OCI-LY7 (cell line): ENCODE results near the gene BIK. TPM values are rescaled to one million over a fixed set of nuclear protein-coding genes. Genes with fewer than 3 reads are reported as not detected.
A peak's percentile ranks its signal among the peaks of the same experiment; 100 is the strongest.

ENCODE experiments used
- BruUV-seq: library from RNA; stranded (reverse); fragments of 400-500 nt; replicated peaks from 2 replicates; lab custom pipeline; 2021; lab: Mats Ljungman, UMichigan
- CTCF ChIA-PET: fragments of 300-600 bp; sonication (Branson Sonifier 250); formaldehyde crosslinking; loops from one replicate; lab custom pipeline; 2022; ENCODE audit warnings: antibody characterized with exemption; ENCODE audit not compliant: unreplicated experiment; lab: Charles Lee
- POLR2A ChIA-PET: fragments of 300-600 bp; sonication (Branson Sonifier 250); formaldehyde crosslinking; loops from one replicate; lab custom pipeline; 2022; ENCODE audit warnings: antibody characterized with exemption; lab: Charles Lee
- DNase-seq: peaks from one replicate; pipeline ENCODE4 v3.0.0-alpha.2; 2015; ENCODE audit warnings: low spot score
- H2AFZ ChIP-seq: fragments of 200-600 bp; sonication (generic), shearing (Covaris generic); 2 replicates; pipeline ENCODE4 v1.6.1; 2014; ENCODE audit warnings: mild to moderate bottlenecking, antibody characterized with exemption, low read length, moderate library complexity
- H3K27ac ChIP-seq: fragments of 200-600 bp; sonication (generic); 2 replicates; pipeline ENCODE4 v1.5.1; 2014; ENCODE audit warnings: mixed run types, low read depth, mild to moderate bottlenecking, moderate library complexity, low read length, inconsistent platforms; ENCODE audit not compliant: poor library complexity, severe bottlenecking
- H3K36me3 ChIP-seq: fragments of 200-600 bp; sonication (generic); 2 replicates; pipeline ENCODE4 v1.6.1; 2014; ENCODE audit warnings: mild to moderate bottlenecking, antibody characterized with exemption, low read length, moderate library complexity, mixed read lengths; ENCODE audit not compliant: insufficient read depth
- H3K4me1 ChIP-seq: fragments of 200-600 bp; sonication (generic); 2 replicates; pipeline ENCODE4 v1.5.1; 2014; ENCODE audit warnings: mild to moderate bottlenecking, low read length; ENCODE audit not compliant: insufficient read depth, poor library complexity, severe bottlenecking
- H3K4me2 ChIP-seq: fragments of 200-600 bp; sonication (generic); 2 replicates; pipeline ENCODE4 v1.6.1; 2014; ENCODE audit warnings: mild to moderate bottlenecking, low read length
- H3K4me3 ChIP-seq: fragments of 200-600 bp; sonication (generic); 2 replicates; pipeline ENCODE4 v1.5.1; 2014; ENCODE audit warnings: mild to moderate bottlenecking, low read depth, low read length; ENCODE audit not compliant: poor library complexity, severe bottlenecking
- H3K79me2 ChIP-seq: fragments of 200-600 bp; sonication (generic); 2 replicates; pipeline ENCODE4 v1.6.1; 2016; ENCODE audit warnings: low read depth, mild to moderate bottlenecking, low read length, moderate library complexity, mixed read lengths; ENCODE audit not compliant: insufficient read depth
- H3K9me2 ChIP-seq: fragments of 200-600 bp; sonication (generic); 2 replicates; pipeline ENCODE4 v1.6.1; 2016; ENCODE audit warnings: mild to moderate bottlenecking, low read length, mixed read lengths; ENCODE audit not compliant: insufficient read depth
- H3K9me3 ChIP-seq: fragments of 200-600 bp; sonication (generic); 2 replicates; pipeline ENCODE4 v1.6.1; 2014; ENCODE audit warnings: mild to moderate bottlenecking, mixed run types, low read length, mixed read lengths
- H4K20me1 ChIP-seq: fragments of 200-600 bp; sonication (generic); 2 replicates; pipeline ENCODE4 v1.6.1; 2014; ENCODE audit warnings: mild to moderate bottlenecking, antibody characterized with exemption, low read length, moderate library complexity, mixed read lengths; ENCODE audit not compliant: insufficient read depth
- CTCF ChIP-seq: fragments of 200-600 bp; sonication (generic); conservative IDR thresholded peaks from 2 replicates; pipeline ENCODE4 v1.5.1; 2014; ENCODE audit warnings: mild to moderate bottlenecking, antibody characterized with exemption, low read length, moderate library complexity, mixed read lengths
- EZH2phosphoT487 ChIP-seq: fragments of 200-600 bp; sonication (generic); IDR thresholded peaks from 2 replicates; pipeline ENCODE4 v1.6.1; 2018; ENCODE audit warnings: low read depth, borderline replicate concordance, mild to moderate bottlenecking, mixed run types, antibody characterized with exemption, low read length, moderate library complexity, mixed read lengths
- intact Hi-C: fragments of 100-400 bp; cut with micrococcal nuclease; formaldehyde crosslinking; loops from one replicate; pipeline ENCODE4 v1.10.0; 2022; ENCODE audit not compliant: unreplicated experiment
- total RNA-seq, 2 experiments: library from RNA; depleted of rRNA in 1 of 2; stranded (reverse); fragments of >200 nt in 1 of 2; shearing (Covaris generic) in 1 of 2; gene quantifications; 2 replicates each; pipeline ENCODE4 v1.2.3, GENCODE V29; 2014 to 2022

The BIK gene
- total RNA-seq, 2 experiments from 2014 or later = 88.4 to 143 TPM

- no peak for DNase-seq
- CTCF ChIA-PET = no interaction called here
Observed at GRCh38 chr22:43153899-43154298, 43.3 kb downstream of the BIK start.

GRCh38 chr22:43154887-43155536 is 44.5 kb downstream of the BIK start:
- Histone ChIP-seq H3K4me3 (no peak overlapping the region), H3K9me3 (no peaks in the 10 kb centered on the region), H3K4me2 (no peak overlapping the region), H4K20me1 (no peaks in the 10 kb centered on the region), H3K36me3 (no peaks in the 10 kb centered on the region), H3K79me2 (no peaks in the 10 kb centered on the region), H3K4me1 (peaks cover 12% of the 10 kb centered on the region), H2AFZ (no peak overlapping the region), H3K27ac (no peak overlapping the region), H3K9me2 (no peaks in the 10 kb centered on the region)
- intact Hi-C loops = no loop called here
- BruUV-seq = no TSS peak
- no peak for TF ChIP-seq EZH2phosphoT487
- no peak for TF ChIP-seq CTCF
- ChIA-PET POLR2A (no interaction called here), CTCF (interaction anchor here (0.6 kb wide), 1 partner anchor 44 kb away, joined by 5 read pairs; no protein-coding TSS in a partner anchor)
- DNase-seq = no peak

More at GRCh38 chr22:43153899-43154298, 43.3 kb downstream of the BIK start:
- H2AFZ ChIP-seq = no peak overlapping the region
- H3K4me1 ChIP-seq = peaks cover 14% of the 10 kb centered on the region
- no peaks in the 10 kb centered on the region for H3K9me2 ChIP-seq
- H3K4me2 ChIP-seq = peak overlapping the region; percentile 20; the same call in 1 of the 2 replicates
- H3K9me3 ChIP-seq = no peaks in the 10 kb centered on the region
- H3K27ac ChIP-seq = no peak overlapping the region
- no peaks in the 10 kb centered on the region for H4K20me1 ChIP-seq
- H3K4me3 ChIP-seq = no peak overlapping the region
- TF ChIP-seq EZH2phosphoT487 (no peak), CTCF (no peak)
- H3K36me3 ChIP-seq = no peaks in the 10 kb centered on the region
- intact Hi-C loops = no loop called here
- H3K79me2 ChIP-seq = no peaks in the 10 kb centered on the region
- POLR2A ChIA-PET = no interaction called here
- TSS peak; percentile 63 for BruUV-seq

- Histone ChIP-seq H3K4me3 (no peak overlapping the region), H3K9me2 (no peaks in the 10 kb centered on the region), H3K9me3 (no peaks in the 10 kb centered on the region), H3K27ac (no peak overlapping the region), H4K20me1 (no peaks in the 10 kb centered on the region), H3K4me1 (peaks cover 12% of the 10 kb centered on the region), H3K79me2 (no peaks in the 10 kb centered on the region), H3K4me2 (no peak overlapping the region), H3K36me3 (no peaks in the 10 kb centered on the region), H2AFZ (no peak overlapping the region)
- no peak for DNase-seq
- TF ChIP-seq CTCF (no peak), EZH2phosphoT487 (no peak)
- CTCF ChIA-PET = no interaction called here
- no TSS peak for BruUV-seq
- intact Hi-C loops = no loop called here
- POLR2A ChIA-PET = no interaction called here
Observed at GRCh38 chr22:43155789-43156188, 45.2 kb downstream of the BIK start.
